NT2/D1 (cell line): ENCODE results near the gene FBXL2.

Experiments used
- SUZ12 ChIP-seq: IDR thresholded peaks from 2 replicates; pipeline ENCODE4 v1.6.1; 2011; ENCODE audit not compliant: insufficient read length, insufficient read depth; ENCODE audit errors: extremely low read depth
- YY1 ChIP-seq: IDR thresholded peaks from 2 replicates; pipeline ENCODE4 v1.6.1; 2011; ENCODE audit not compliant: insufficient read length, insufficient read depth
- ZNF274 ChIP-seq: IDR thresholded peaks from 2 replicates; pipeline ENCODE4 v1.6.1; 2011; ENCODE audit warnings: mild to moderate bottlenecking, low read depth, low read length

DNA sequence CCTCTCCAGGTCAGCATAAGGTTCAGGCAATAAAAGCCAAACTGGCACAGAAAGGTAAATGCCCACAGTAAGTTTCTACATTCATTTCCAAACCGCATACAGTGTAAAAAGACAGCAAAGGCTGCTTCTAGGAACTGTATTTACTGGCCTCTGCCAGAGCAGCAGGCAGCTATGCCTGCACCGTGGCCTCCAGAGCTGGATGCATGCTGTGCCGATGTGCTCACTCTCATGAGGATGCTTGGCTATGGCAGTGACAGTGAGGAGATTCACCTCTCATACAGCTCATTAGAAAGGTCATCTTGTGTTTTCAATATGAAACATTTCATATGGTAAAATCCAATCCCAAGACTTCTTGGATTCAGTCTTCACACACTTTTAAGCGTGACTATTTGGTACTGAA lies 112.7 kb downstream of the FBXL2 start:
- TF ChIP-seq SUZ12 (no peak), ZNF274 (no peak), YY1 (no peak)
